NCI-H146 treated with DMSO at 0.1 percent for 48 hours (cell line): ENCODE data around the gene C16orf87.

Source experiments
- DNase-seq: peaks from one replicate; lab custom pipeline; 2025; ENCODE audit not compliant: unreplicated experiment; lab: John Stamatoyannopoulos, UW

The C16orf87 gene

DNA sequence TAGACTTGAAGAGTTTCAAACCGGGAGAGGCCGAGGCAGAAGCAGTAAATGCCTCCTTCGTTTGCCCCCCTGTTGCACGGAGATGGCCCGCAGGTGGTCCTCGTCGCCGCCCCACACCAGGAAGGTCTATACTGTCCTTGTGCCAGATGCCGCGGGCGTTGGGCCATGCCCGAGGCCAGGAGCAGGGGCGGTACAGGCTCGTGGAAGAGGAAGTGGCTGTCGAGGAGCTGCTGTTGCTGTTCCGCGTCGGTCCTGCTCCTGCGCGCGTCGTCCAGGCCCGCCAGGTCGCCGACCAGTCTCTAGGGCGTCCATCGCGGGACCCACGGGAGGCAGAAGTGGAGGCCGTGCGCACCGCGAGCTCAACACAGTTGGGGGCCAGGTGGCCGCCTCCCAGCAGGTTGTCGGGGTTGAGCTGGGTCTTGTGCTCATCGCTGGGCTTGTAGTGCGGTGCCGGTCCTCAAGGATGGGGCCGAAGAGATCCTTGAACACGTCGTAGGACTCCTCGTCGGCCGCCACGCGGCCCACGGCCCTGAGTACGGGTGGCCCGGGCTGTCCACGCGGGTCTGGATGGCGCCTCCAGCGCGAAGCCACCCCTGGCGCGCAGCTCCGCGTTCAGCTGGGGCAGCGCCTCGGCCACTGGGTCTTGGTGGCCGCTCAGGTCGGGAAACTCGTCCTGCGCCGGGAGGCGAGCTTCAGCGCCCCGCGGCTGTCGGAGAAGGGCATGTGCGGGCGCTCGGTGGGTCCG lies 13.1 kb upstream of the C16orf87 start:
- no peak for DNase-seq

DNA sequence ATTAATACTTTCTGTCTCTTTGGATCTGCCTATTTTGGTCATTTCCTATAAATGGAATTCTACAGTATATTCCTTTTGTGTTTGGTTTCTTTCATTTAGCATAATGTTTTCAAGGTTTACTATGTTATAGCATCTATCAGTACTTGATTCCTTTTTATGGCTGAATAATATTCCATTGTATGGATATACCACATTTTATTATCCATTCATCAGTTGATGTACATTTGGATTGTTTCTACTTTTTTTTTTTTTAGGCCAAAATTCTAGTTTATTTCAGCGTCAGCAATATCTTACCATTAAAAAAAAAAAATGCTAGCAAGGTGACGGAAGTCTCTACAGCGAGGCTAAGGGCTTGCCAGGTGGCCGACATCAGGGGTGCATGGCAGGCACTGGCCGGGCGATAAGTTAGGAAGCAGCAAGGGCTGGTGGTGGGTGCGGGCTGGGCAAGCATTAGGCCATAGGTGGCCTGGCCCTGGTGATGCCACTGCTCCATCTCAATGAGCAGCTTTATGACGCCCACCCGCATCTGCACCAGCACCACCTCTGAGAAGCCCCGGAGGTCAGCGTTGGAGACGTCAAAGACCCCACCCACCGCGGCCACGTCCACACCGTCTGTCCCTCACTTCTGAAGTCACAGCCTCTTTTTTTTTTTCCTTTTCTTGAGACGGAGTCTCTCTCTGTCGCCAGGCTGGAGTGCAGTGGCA lies 11.4 kb upstream of the C16orf87 start:
- no peak for DNase-seq

- DNase-seq, result no peak
These were observed 9.0 kb upstream of the C16orf87 start for GRCh38 chr16:46839986-46840443.

DNA sequence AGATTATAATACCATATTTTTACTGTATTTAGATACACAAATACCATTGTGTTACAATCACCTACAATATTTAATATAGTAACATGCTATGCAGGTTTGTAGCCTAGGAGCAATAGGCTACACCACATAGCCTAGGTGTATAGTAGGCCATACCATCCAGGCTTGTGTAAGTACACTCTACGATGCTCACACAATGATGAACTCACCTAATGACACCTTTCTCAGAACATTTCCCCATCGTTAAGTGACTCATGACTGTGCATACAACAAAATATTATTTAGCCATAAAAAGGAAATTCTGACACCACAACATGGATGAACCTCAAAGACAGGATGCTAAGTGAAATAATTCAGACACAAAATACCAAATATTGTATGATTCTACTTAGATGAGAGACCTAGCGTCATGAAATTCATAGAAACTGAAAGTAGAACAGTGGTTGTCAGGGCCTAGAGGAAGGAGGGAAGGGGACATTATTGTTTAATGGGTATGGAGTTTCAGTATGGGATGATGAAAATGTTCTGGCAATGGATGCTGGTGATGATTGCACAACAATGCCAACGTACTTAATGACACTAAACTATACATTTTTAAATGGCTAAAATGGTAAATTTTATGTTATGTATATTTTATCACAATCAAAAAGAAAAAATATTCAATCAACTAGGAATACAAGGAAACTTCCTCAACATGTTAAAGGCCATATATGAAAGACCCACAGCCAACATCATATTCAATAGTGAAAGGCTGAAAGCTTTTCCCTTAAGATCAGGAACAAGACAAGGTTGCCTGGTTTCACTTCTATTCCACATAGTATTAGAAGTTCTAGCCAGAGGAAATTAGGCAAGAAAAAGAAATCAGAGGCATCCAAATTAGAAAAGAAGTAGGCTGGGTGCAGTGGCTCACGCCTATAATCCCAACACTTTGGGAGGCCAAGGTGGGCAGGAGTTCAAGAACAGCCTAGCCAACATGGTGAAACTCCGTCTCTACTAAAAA lies 5.9 kb upstream of the C16orf87 start:
- peak; percentile 35 for DNase-seq

DNA sequence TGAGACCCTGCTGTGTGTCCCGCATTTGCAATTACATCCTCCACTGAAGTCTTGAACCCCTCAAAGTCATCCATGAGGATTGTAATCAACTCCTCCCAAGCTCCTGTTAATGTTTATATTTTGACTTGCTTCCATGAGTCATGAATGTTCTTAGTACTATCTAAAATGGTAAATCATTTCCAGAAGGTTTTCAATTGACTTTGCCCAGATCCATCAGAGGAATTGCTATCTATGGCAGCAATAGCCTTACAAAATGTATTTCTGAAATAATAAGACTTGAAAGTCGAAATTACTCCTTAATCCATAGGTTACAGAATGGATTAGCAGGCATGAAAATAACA lies 2.5 kb upstream of the C16orf87 start:
- DNase-seq, result no peak

DNA sequence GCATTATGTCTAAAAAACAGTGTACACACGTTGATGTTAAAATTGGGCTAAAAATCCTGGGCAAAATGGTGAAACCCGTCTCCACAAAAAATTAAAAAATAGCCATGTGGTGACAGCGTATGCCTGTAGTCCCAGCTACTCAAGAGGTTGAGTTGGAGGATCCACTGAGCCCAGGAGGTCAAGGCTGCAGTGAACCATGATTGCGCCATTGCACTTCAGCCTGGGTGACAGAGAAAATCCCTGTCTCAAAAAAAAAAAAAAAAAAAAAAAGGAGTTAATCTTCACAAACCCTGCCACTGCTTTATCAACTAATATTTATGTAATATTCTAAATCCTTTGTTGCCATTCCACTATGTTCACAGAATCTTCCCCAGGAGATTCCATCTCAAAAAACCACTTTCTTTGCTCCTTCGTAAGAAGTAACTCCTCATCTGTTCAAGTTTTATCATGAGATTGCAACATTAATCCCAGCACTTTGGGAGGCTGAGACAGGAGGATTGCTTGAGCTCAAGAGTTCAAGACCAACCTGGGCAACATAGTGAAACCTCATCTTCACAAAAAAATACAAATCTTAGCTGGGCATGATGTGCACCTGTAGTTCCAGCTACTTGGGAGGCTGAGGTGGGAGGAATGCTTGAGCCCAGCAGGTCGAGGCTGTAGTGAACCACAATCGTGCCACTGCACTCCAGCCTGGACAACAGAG lies 1.9 kb upstream of the C16orf87 start:
- no peak for DNase-seq

GRCh38 chr16:46830417-46830901 lies 521 bp downstream of the C16orf87 start:
- no peak for DNase-seq

DNA sequence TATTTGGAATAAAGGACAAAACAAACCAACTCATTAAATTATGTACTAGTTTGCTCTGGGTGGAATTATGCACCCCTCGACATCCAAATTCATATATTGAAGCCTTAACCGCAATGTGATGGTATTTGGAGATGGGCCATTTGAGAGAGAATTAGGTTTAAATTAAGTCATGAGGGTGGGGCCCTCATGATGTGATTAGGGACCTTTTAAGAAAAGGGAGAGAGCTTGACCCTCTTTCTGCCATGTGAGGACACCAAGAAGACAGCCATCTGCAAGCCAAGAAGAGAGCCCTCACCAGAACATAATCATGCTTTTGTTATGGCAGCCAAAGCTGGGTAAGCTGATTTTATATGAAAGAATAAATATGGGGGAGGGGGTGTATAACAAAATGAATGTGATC lies 2.0 kb downstream of the C16orf87 start:
- no peak for DNase-seq

GRCh38 chr16:46828292-46828691 lies 2.7 kb downstream of the C16orf87 start:
- DNase-seq, result no peak

- DNase-seq, result no peak
These were observed 4.3 kb downstream of the C16orf87 start for GRCh38 chr16:46826631-46827030.

DNA sequence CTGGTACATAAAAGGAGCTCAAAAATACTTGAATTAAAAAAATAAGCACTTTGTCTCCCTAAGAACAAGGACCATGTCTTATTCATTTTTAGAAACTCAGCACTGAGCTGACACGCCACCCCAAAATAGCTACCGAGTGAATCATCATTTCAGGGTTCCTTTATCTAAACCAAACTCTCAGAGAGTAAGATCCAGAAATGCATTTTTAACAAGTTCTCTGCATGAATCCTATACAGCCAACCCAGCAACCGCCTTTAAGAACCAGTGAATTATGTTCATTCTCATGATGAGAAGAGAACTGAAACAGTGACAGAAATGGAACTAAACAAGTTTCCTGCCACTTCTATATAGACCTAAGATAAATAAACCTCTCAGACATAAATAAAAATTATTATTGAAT lies 8.7 kb downstream of the C16orf87 start:
- DNase-seq, result no peak

GRCh38 chr16:46817961-46818360 lies 13.0 kb downstream of the C16orf87 start:
- DNase-seq, result no peak

GRCh38 chr16:46814790-46815189 lies 16.2 kb downstream of the C16orf87 start:
- DNase-seq, result no peak

- no peak for DNase-seq
These were observed 17.4 kb downstream of the C16orf87 start for GRCh38 chr16:46813611-46814010.

DNA sequence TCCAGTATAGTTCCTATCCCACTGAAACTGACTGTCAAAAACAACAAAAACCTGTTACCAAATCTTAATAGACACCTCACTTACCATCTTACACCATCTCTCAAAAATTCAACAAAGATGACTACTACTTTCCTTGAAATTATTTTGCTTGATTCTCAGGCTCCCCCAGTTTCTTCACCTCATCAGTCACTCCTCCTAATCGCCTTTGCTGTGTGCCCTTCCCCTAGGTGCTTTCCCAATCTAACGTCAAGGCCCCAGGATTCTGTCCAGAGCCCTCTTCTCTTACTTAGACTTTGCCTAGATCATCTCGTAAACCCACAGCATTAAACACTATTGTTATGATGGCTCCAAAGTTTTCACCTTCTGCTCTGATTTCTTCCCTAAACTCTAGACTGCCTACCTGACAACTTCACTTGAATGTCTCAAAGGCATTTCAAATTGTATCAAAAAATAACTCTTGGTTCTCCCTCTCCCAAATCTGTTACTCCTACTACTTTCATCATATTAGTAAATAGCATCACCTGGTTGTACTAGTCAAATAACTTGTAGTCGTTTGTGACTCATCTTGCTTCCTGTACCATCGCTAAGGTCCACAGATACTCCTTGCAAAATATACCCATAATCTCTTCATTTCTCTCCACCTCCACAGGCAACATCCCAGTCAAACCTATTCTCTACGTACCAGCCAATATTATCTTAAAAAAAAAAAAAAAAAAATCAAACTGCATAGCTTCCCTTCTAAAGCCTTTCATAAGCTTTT lies 18.0 kb downstream of the C16orf87 start:
- no peak for DNase-seq

DNA sequence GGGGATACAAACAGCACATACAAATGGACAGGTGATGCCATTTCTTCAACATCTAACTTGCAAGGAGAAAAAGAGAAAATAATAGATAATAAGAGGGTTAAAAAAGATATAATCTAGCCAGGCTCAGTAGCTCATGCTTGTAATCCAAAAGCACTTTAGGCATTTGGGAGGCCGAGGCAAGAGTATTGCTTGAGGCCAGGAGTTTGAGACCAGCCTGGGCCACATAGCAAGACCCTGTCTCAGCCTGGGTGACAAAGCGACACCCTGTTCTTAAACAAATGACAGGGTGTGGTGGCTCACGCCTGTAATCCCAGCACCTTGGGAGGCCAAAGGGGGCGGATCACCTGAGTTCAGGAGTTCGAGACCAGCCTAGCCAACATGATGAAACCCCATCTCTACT lies 19.3 kb downstream of the C16orf87 start:
- DNase-seq, result no peak

DNA sequence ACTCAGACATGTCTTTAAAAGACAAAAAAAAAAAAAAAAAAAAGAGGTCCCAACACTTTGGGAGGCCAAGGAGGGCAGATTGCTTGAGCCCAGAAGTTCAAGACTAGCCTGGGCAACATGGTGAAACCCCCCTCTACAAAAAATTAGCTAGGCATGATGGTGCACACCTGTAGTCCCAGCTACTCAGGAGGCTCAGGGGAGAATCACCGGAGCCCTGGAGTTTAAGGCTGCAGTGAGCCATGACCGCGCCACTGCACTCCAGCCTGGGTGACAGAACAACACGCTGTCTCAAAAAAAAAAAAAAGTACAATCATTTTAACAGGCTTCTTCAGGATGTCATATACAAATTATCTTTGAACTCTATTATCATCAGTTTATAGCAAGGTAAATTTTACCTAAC lies 22.0 kb downstream of the C16orf87 start:
- DNase-seq, result no peak

DNA sequence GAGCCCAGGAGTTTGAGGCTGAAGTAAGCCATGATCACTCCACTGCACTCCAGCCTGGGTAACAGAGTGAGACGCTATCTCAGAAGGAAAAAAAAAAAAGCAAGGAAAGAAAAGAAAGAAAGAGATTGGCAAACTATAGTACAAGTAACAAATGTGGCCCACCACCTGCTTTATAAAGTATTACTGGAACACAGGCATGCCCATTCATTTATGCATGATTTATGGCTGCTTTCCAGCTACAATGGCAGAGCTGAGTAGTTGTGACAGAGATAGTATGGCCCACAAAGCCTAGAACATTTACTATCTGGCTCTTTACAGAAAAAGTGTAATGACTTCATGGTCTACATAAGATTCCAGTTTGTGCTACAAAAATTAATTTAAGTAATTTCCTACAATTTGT lies 23.6 kb downstream of the C16orf87 start:
- no peak for DNase-seq

DNA sequence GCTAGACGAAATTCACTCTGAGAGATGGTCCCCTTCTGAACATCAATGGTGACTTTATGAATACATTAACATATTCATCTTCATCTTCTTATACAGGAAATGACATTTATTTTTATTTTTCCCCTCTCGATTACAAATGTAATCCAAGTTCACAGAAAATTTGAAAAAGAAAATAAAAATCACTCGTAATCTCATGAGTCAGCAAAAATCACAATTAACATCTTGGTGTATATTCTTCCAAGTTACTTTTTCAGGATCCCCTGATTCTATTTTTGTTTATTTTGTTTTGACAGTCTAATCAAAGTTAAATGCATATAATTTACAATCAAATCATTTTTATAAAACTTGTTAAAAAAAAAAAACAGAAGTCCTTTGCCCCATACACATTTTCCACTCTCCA lies 27.6 kb downstream of the C16orf87 start:
- no peak for DNase-seq

GRCh38 chr16:46801428-46802049 lies 29.4 kb downstream of the C16orf87 start:
- no peak for DNase-seq
